Measurements from ENCODE around the gene CCDC89.

Gene CCDC89

GRCh38 chr11:85647604-85648299 is 38.2 kb downstream of the CCDC89 start, which contains the start of gene TMEM126A:
Gene TMEM126A, plus strand, starts transcription at chr11:85647967. Its CDS starts 2,289 bp downstream, at chr11:85650256.
- DNase-seq, result peak; percentile 73 to 78

- no peak for DNase-seq
These were observed 38.9 kb downstream of the CCDC89 start for GRCh38 chr11:85647078-85647477.

- no peak for DNase-seq
These were observed 42.8 kb downstream of the CCDC89 start for GRCh38 chr11:85643191-85643614.

GRCh38 chr11:85634747-85635146 is 51.2 kb downstream of the CCDC89 start:
- DNase-seq, result no peak

All from NCI-H187 (cell line).